GM21528 (cell line): ENCODE measurements around the gene PEPD.

ENCODE experiments used
- ATAC-seq: cut with Tn5 transposase; IDR thresholded peaks from one replicate; pipeline ENCODE4 v1.9.1; 2021; ENCODE audit warnings: mild to moderate bottlenecking, moderate library complexity; ENCODE audit not compliant: unreplicated experiment, low FRiP score

The PEPD gene

GRCh38 chr19:33513424-33513823, 8.2 kb downstream of the PEPD start:
- no peak for ATAC-seq

GRCh38 chr19:33512580-33513137, 8.9 kb downstream of the PEPD start:
- ATAC-seq, result no peak

GRCh38 chr19:33512021-33512420, 9.6 kb downstream of the PEPD start:
- ATAC-seq, result no peak

GRCh38 chr19:33511346-33511745, 10.2 kb downstream of the PEPD start:
- ATAC-seq, result no peak

GRCh38 chr19:33510462-33511194, 11.0 kb downstream of the PEPD start:
- ATAC-seq, result no peak

GRCh38 chr19:33509774-33510173, 11.8 kb downstream of the PEPD start:
- ATAC-seq, result no peak

GRCh38 chr19:33508941-33509614, 12.5 kb downstream of the PEPD start:
- ATAC-seq, result no peak

DNA sequence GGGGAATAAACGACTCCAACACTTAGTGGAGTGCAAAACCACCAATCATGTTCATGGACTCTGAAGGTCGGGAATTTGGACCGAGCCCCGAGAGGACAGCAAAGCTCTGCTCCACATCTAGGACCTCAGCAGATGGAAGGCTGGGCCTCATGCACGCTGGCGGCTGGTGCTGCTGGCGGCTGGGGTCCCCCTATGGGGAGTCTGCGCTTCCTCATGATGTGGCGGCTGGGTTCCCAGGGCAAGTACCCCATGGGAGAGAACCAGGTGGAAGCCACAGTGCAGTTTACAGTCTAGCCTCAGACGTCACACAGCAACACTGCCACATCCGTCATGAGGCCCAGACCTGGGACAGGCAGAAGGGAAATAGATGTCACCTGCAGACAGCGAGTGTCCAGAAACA, 13.2 kb downstream of the PEPD start:
- no peak for ATAC-seq

DNA sequence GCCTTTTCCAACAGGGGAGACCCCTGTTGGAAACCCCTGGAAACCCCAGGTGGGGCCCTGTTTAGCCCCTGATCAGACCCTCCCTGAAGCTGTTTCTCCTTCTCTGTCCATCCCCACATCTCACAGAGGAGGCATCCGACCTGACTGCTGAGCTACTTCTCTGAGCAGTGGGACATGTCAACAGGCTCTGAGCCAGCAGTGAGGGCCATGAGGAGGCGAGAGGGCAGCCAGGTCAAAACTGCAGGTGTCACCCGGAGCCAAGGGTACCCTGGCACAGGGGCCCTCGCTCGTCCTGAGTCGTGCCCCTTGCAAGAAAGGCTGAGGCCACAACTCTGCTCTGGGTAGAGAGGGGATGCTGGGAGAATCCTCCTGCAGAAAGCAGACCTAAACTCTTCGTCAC, 13.6 kb downstream of the PEPD start:
- no peak for ATAC-seq

GRCh38 chr19:33507021-33507956, 14.3 kb downstream of the PEPD start:
- ATAC-seq, result no peak

DNA sequence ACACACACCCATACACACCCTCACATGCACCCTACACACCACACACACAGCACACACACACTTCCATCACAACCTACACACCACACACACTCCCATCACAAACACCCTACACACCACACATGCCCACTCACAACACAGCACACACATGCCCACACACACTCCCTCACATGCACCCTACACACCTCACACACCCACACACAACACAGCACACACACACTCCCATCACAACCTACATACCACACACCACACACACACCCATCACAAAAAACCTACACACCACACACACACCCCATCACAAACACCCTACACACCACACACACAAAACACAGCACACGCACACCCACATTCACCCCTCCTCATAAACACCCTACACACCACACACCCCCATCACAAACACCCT, 15.1 kb downstream of the PEPD start:
- no peak for ATAC-seq

DNA sequence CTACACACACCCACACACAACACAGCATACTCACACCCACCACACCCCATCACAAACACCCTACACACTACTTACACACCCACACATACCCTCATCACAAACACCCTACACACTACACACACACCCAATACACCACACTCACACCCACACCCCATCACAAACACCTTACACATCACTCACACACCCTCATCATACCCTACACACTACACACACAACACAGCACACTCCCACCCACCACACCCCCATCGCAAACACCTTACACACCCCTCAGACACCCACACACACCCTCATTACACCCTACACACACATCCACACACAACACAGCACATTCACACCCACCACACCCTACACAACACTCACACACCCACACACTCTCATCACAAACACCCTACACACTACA, 15.8 kb downstream of the PEPD start:
- ATAC-seq, result no peak

- no peak for ATAC-seq
Observed at GRCh38 chr19:33505148-33505547, 16.4 kb downstream of the PEPD start.

GRCh38 chr19:33504058-33504444, 17.5 kb downstream of the PEPD start:
- no peak for ATAC-seq

- no peak for ATAC-seq
Observed at GRCh38 chr19:33503433-33504057, 18.0 kb downstream of the PEPD start.

DNA sequence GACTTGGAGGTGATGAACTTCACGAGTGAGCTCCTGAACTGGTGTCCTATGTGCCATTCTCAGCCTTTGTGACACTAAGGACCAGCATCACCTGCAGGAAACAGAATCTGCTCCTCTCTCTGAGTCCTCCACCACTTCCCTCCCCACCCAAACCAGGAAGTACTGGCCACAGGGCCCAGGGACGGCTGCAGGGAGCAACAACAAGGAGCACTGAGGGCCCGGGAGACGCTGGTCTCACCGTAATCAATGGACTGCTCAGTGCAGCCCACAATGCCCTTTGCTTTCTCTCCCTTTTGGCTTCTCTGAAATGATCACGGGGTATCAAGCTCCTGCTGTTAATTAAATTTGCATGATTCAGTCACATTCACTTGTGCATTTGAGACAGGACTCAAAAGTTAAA, 18.6 kb downstream of the PEPD start:
- ATAC-seq, result no peak

GRCh38 chr19:33502521-33502920, 19.1 kb downstream of the PEPD start:
- ATAC-seq, result no peak

GRCh38 chr19:33501693-33502356, 19.8 kb downstream of the PEPD start:
- no peak for ATAC-seq

GRCh38 chr19:33500991-33501390, 20.6 kb downstream of the PEPD start:
- ATAC-seq, result no peak

GRCh38 chr19:33500586-33500985, 21.0 kb downstream of the PEPD start:
- ATAC-seq, result no peak
